Activated CD4-positive, alpha-beta T cell treated with anti-CD3 and anti-CD28 coated beads, Interleukin-2, Interleukin-4, amounts not matched to agents 100 ng/mL and 50 ng/mL, durations not matched to agents 16 hours and 8 hours (primary cell): Measurements from ENCODE around the gene ZNF136.

ENCODE experiments used
- DNase-seq: peaks from one replicate; pipeline ENCODE4 v3.0.0-alpha.2; 2020; ENCODE audit warnings: low spot score

ZNF136 gene

GRCh38 chr19:12194827-12195731, 32.2 kb downstream of the ZNF136 start:
- peak; percentile 14 for DNase-seq

- no peak for DNase-seq
These were observed 35.2 kb downstream of the ZNF136 start for GRCh38 chr19:12198136-12198535.

- no peak for DNase-seq
These were observed 37.0 kb downstream of the ZNF136 start for GRCh38 chr19:12199757-12200419.

- peak; percentile 1 for DNase-seq
These were observed 39.4 kb downstream of the ZNF136 start for GRCh38 chr19:12202250-12202649.

GRCh38 chr19:12205296-12205695, 42.4 kb downstream of the ZNF136 start:
- DNase-seq = no peak

GRCh38 chr19:12208221-12208620, 45.3 kb downstream of the ZNF136 start:
- no peak for DNase-seq

- DNase-seq = no peak
These were observed 54.4 kb downstream of the ZNF136 start for GRCh38 chr19:12217332-12217731.

- DNase-seq = no peak
These were observed 60.2 kb downstream of the ZNF136 start for GRCh38 chr19:12222980-12223630.

- no peak for DNase-seq
These were observed 61.8 kb downstream of the ZNF136 start for GRCh38 chr19:12224676-12225075.

GRCh38 chr19:12229990-12230389, 67.1 kb downstream of the ZNF136 start:
- DNase-seq = no peak

- DNase-seq = no peak
These were observed 68.1 kb downstream of the ZNF136 start for GRCh38 chr19:12230751-12231733.

- no peak for DNase-seq
These were observed 70.1 kb downstream of the ZNF136 start for GRCh38 chr19:12232961-12233360.

GRCh38 chr19:12237143-12237839, 74.4 kb downstream of the ZNF136 start:
- no peak for DNase-seq
